AG09319 (cell line): Measurements from ENCODE around the gene PLK5.
A peak's percentile ranks its signal among the peaks of the same experiment; 100 is the strongest.

Experiments used
- DNase-seq: peaks from one replicate; pipeline ENCODE4 v3.0.0-alpha.2; 2010; ENCODE audit warnings: low read depth; ENCODE audit errors: extremely low read depth
- CTCF ChIP-seq: IDR thresholded peaks from 2 replicates; pipeline ENCODE4 v1.5.1; 2011; ENCODE audit warnings: low read depth, mild to moderate bottlenecking, inconsistent platforms, low read length, moderate library complexity

Gene PLK5

GRCh38 chr19:1511318-1512317, 12.3 kb upstream of the PLK5 start:
- no peak for DNase-seq
- TF ChIP-seq CTCF, result no peak

DNA sequence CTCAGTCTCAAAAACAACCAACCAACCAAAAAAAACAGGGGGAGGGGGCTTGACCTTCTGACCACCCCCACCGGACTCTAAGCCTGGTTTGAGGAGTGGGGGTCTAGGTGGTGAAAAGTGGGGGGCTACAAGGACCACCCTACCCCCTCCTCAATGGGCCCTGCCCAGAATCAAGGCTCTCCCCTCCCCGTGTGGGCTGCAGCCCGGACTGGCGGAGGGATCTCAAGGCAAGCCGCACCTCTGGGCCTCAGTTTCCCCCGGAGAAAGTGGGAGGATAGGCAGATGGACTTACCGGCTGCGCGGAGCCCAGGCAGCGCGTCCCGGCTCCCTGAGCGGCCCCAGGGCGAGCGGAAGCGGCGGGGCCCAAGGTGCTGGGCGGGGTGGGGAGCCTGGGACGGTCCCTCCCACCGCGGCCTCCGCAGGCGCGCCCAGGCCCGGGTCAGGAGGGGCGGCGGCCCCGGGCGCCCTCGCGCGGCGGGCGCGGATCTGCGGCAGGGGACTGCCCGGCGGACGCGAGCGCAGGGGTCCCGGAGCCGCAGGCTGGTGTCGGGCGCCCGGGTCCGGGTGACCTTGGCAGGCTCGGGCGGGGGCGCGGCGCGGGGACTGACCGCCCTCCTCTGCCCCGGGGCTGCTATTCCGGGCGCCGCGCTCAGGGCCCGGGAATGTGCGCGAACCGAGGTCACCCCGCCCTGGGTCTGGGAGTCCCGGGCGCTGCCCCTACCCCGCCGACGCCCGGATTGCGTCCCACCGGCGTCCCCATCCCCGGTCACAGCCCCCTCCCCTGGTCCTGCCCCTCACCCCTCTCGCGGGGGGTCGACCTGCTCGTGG, 11.0 kb upstream of the PLK5 start, which contains the start of gene ADAMTSL5:
TSS of gene ADAMTSL5 (minus strand) at position 349 of the 828 bp plus-strand sequence. CDS start 2,076 bp downstream, outside the sequence.
- peak; percentile 32 for DNase-seq
- no peak for TF ChIP-seq CTCF

DNA sequence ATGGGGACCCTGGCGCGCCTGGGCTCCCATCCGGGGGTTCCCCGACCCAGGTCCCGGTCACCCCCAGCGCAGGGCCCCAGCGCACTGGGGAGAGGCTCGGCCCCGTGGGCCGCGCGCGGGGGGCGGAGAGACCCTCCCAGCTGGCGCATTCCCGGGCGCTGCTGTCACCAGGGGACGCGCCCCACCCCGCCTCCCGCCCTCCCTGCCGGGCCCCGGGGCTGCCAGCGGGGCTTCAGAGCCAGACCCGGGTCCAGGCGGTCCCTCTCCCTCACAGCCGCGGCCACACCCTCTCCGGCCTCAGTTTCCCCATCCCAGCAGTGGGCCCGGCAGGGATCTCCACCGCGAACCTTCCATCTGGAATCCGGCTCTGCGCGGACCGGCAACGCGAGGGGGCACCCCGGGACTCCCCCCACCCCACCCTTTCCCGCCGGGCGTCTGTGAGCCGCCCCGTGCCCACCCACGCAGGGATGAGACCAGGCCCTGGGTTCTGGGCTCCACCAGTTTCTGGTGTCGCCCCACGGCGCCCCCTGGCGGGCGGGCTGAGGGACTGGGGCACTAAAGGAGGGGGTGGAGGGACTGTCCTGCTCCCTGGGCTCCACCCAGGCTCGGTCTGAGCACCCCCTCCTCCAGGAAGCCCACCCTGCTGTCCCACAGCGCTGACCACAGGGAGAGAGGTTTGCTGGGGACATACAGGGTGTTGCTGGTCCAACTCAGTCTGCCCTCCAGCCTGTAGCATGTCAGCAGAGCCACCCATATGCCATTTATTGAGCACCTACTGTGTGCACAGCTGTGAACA, 10.2 kb upstream of the PLK5 start:
- peak; percentile 68 for TF ChIP-seq CTCF
- DNase-seq, result peak; percentile 30

DNA sequence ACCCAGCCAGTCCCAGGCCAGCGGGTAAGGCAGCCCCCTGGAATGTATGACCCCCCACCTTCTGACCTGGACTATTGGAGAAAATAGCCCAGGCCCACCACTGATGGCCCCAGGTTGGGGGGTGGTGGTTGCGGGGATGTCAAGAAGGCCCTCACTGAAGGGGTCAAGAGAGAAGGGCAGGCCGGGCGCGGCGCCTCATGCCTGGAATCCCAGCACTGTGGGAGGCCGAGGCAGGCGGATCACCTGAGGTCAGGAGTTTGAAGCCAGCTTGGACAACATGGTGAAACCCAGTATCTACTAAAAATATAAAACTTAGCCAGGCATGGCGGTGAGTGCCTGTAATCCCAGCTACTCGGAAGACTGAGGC, 9.6 kb upstream of the PLK5 start:
- no peak for TF ChIP-seq CTCF

DNA sequence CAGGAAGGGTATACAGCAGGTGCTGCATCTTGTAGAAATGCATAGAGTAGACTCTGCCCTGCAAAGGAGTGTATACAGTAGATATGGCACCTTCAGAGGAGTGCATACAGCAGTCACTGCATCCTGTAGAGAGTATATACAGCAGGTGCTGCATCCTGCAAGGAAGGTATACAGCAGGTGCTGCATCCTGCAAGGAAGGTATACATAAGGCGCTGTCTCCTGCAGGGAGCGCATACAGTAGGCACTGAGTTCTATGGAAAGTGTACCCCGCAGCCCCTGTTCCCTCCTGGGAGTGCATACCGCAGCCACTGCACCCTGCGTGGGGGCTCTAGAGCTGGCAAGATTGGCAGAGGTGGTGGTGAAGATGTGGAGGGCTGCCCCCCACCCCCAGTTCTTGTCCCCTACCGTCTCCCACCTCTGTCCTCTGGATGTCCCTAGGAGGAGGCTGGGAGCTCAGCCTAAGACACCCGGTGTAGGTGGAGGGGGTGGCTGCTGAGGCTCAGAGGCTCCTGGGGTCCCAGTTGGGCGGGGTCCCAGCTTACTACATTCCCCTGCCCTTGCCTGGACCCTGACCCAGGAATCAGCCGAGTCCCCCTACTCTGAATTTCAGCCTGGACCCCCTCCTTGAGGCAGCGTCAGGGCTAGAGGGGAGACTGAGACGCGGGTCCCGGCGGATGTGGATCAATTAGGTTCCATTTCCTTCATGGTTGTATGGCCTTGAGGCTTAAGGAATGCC, 8.7 kb upstream of the PLK5 start:
- TF ChIP-seq CTCF, result no peak
- no peak for DNase-seq

More for the DNA sequence above, 9.6 kb upstream of the PLK5 start:
- no peak for DNase-seq

- no peak for DNase-seq
- TF ChIP-seq CTCF, result no peak
Observed at GRCh38 chr19:1516395-1516753, 7.5 kb upstream of the PLK5 start.
